HG03135 (cell line): ENCODE data around the gene TRIM5.
"Not testable (repeated sequence)": the region's sequence is repeated elsewhere in the genome, so short reads cannot be mapped to it uniquely, and the experiment has no call there.

Experiments used
- ATAC-seq: cut with Tn5 transposase; IDR thresholded peaks from one replicate; pipeline ENCODE4 v1.9.1; 2021; ENCODE audit warnings: mild to moderate bottlenecking, moderate library complexity; ENCODE audit not compliant: unreplicated experiment

TRIM5 gene

DNA sequence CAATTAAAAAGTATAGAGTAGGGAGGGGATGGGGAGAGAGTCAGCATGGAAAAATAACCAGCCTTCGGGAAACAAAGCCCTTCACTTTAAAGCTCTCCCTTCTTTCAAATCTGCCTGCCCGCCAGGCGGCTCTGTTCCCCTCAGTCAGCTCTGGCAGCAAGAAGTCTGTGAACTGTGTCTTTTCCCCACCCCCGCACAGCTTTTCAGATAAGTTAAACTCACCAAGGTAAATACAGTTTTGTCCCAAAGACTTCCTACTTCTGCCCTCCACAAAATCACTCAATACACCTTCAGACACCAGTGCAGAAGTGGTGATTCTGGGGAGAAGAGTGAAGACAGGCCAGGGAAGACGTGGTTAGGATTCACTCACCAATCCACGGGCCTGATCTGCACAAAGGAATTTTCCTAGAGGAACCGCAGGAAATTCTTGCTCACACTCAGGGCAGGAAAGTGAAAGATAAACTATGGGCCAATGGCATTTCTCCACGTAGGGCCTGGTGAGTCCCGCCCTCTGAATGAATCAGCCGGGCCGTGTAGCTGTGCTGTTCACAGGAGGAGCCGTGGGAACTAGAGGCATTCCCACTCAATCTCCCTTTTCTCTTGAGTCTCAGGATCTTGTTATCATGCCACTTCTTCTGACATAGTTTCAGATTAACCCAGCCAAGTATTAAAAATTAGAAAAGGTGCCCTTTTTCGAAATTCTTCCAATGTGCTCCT, at the start of gene TRIM5:
Gene TRIM5 (minus strand): TSS at position 429 of the 717 bp plus-strand sequence. CDS start 4,897 bp downstream, outside the sequence.
- peak; percentile 64 for ATAC-seq

GRCh38 chr11:5727691-5728090, 42.8 kb upstream of the TRIM5 start:
- ATAC-seq, result no peak

DNA sequence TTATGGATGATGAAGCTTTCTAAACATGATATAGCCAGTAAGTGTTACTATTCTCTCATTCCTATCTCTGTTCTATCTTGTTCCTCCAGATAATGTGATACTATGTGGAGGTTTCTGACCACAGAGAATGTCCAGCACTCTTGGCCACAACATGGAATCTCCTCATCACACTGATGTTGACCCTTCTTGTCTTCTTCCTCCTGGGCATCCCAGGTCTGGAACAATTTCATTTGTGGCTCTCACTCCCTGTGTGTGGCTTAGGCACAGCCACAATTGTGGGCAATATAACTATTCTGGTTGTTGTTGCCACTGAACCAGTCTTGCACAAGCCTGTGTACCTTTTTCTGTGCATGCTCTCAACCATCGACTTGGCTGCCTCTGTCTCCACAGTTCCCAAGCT, 41.5 kb upstream of the TRIM5 start:
- no peak for ATAC-seq

DNA sequence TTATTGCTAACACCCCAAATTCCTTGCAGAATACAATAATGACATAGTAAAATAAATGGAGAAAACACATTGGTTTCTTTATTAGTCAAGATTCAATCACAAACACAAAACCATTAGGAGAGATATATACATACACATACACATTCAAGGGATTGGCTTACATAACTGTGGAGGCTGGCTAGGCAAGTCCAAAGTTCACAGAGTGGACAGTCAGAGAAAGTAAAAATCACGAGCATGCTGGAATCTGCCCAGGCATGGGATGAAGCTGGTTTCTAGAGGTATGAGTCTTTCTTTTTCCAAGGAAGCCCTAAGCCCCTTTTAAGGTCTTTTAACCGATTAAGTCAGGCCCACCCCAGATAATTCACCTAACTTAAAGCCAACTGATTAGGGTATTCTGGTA, 37.7 kb upstream of the TRIM5 start:
- ATAC-seq, result no peak

DNA sequence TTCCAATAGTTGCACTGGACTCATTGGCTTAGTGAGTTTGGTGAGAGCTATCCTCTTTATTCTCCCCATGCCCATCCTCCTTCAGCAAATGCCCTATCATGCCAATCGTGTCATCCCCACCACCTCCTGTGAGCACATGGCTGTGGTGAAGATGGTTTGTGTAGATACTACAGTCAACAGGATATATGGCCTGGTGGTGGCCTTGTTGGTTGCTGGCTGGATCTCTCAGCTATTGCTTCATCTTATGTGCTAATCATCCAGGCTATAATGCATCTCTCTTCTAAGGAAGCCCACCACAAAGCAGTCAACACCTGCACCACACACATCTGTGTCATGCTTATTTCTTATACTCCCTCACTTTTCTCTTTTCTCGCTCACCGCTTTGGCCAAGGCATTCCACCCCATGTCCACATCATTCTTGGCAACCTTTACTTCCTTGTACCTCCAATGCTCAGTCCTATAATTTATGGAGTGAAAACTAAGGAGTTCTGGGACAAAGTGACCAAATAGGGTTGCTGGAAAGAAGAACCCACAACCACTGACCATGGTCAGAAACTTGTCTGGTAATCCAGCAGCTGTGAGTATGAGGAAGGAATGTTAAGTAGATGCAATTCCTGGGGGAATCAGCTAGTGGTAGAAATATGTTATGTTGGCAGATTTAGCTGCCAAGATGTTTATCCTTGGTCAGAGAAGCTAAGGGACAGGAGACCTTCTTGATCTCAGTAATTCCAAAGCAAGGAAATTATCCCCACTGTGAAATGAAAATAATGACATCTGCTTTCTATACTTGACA, 35.0 kb upstream of the TRIM5 start:
- no peak for ATAC-seq

- ATAC-seq, result not testable (repeated sequence)
These were observed 31.6 kb upstream of the TRIM5 start for GRCh38 chr11:5716518-5716917.

GRCh38 chr11:5713695-5714094, 28.8 kb upstream of the TRIM5 start:
- ATAC-seq, result no peak

DNA sequence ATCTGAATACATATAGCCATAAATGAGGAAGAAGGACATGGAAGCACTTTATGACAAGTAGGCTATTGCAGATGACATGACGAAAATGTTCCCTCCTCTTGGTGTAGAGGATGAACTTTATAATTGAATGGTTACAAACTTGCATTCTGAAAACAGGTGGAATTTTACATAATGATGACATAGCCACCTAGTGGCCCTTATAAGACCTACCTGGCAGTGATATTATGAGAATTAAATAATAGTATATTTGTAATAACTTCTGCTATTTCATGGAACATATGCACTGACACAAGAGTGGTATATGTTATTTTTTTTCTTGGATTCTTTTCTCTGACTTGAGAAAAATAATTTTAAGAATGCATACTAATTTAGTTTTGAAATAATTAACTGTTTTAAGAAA, 27.6 kb upstream of the TRIM5 start:
- no peak for ATAC-seq

- no peak for ATAC-seq
These were observed 20.8 kb upstream of the TRIM5 start for GRCh38 chr11:5705688-5706087.

GRCh38 chr11:5703741-5704536, 19.1 kb upstream of the TRIM5 start:
- ATAC-seq, result peak; percentile 82

- no peak for ATAC-seq
These were observed 16.2 kb upstream of the TRIM5 start for GRCh38 chr11:5701055-5701577.

DNA sequence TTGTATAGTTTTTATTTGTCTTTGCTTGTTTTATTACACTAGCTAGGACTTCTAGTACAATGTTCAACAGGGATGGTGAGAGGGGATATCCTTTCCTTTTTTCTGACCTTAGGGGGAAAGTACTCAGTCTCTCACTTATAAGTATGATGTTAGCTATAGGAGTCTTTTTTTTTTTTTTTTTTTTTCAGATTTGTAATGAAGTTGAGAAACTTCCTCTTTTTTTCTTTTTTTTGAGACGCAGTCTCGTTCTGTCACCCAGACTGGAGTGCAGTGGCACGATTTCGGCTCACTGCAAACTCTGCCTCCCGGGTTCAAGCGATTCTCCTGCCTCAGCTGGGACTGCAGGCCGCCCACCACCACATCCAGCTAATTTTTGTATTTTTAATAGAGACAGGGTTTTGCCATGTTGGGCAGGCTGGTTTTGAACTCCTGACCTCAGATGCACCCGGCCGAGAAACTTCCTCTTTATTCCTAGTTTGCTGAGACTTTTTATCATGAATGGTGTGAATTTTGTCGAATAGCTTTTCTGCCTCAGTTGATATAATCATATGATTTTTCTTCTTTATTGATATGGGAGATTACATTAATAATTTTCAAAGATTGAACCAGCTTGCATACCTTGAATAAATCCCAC, 15.7 kb upstream of the TRIM5 start:
- no peak for ATAC-seq

- ATAC-seq, result no peak
These were observed 13.4 kb upstream of the TRIM5 start for GRCh38 chr11:5698281-5698680.

DNA sequence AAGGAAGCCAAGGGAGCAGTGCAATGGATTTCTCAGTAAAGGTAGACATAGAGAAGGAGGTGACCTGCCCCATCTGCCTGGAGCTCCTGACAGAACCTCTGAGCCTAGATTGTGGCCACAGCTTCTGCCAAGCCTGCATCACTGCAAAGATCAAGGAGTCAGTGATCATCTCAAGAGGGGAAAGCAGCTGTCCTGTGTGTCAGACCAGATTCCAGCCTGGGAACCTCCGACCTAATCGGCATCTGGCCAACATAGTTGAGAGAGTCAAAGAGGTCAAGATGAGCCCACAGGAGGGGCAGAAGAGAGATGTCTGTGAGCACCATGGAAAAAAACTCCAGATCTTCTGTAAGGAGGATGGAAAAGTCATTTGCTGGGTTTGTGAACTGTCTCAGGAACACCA, 11.3 kb upstream of the TRIM5 start:
- no peak for ATAC-seq

DNA sequence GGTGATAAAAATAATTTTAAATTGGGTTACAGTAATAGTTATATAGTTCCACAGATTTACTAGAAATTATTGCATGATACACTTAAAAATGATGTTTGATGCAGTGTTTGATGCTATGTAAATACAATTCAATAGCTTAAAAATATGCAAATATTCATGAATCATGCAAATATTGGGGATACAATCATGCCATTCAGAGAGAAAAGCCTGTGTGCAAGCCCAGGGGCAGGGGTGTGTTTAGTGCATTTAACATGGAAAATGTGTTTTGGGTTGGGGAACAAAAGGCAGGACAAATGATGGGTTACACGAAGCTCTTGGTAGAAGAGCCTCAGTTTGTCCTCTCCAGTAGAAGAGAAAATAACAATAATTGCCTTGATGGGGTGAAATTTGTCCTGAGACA, 10.7 kb upstream of the TRIM5 start:
- no peak for ATAC-seq

- no peak for ATAC-seq
These were observed 9.8 kb upstream of the TRIM5 start for GRCh38 chr11:5694642-5695041.

- no peak for ATAC-seq
These were observed 7.1 kb upstream of the TRIM5 start for GRCh38 chr11:5691964-5692361.

GRCh38 chr11:5691238-5691963, 6.5 kb upstream of the TRIM5 start:
- ATAC-seq, result not testable (repeated sequence)

- no peak for ATAC-seq
These were observed 5.9 kb upstream of the TRIM5 start for GRCh38 chr11:5690736-5691135.

DNA sequence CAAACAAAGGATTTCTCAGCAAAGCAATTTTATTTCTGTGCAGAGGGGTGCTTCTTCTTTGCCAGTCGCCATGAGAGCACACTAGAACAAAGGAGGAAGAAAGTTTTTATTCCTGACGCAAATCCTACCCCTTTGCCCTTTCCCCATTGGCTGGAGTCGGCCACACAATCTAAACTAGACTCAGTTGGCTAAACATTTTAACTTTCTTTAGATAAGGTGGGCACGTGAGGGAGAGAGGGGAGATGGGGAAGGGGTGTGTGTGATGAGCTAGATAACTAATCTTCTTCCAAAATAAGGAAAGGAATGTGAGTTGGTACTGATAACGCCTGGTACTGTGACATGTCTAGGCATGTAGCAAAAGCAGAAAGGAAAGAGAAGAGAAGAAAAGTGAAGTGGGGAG, 5.3 kb upstream of the TRIM5 start:
- ATAC-seq, result no peak
